AG04450 (cell line): ENCODE results near the gene TNFAIP8L2. TPM values are rescaled to one million over a fixed set of nuclear protein-coding genes. Genes with fewer than 3 reads are reported as not detected.
A peak's percentile ranks its signal among the peaks of the same experiment; 100 is the strongest.

Experiments
- CTCF ChIA-PET: fragments of 300-600, 350-600 bp; formaldehyde crosslinking; extraction: SDS; loops from one replicate; lab custom pipeline; 2022; ENCODE audit warnings: antibody characterized with exemption, inconsistent platforms; lab: Charles Lee
- POLR2A ChIA-PET: fragments of 350-600 bp; formaldehyde crosslinking; extraction: SDS; loops from one replicate; lab custom pipeline; 2021; ENCODE audit warnings: antibody characterized with exemption, inconsistent platforms; lab: Yijun Ruan, JAX
- DNase-seq: peaks from one replicate; pipeline ENCODE4 v3.0.0-alpha.2; 2011; ENCODE audit warnings: low read depth, low spot score
- H3K27ac ChIP-seq: one replicate; pipeline ENCODE4 v1.5.1; 2012; ENCODE audit warnings: low read depth, low read length, control low read depth
- H3K27me3 ChIP-seq: one replicate; pipeline ENCODE4 v1.6.0; 2012; ENCODE audit warnings: low read length; ENCODE audit not compliant: control insufficient read depth, insufficient read depth
- H3K4me3 ChIP-seq: 2 replicates; pipeline ENCODE4 v1.5.1; 2011; ENCODE audit warnings: mild to moderate bottlenecking, low read depth, low read length, control low read depth
- H3K9me3 ChIP-seq: 2 replicates; pipeline ENCODE4 v1.5.1; 2012; ENCODE audit warnings: low read length; ENCODE audit not compliant: control insufficient read depth, insufficient read depth
- polyA plus RNA-seq: library from polyadenylated mRNA; depleted of rRNA; stranded (reverse); fragments of >200 nt; gene quantifications from 2 replicates; pipeline ENCODE4 v1.2.3, GENCODE V29; 2011
- TF ChIP-seq, protein P1 (sequence below): IDR thresholded peaks from 2 replicates; pipeline ENCODE4 v1.5.1; 2011; ENCODE audit warnings: low read depth, low read length, control low read depth, inconsistent platforms

The TNFAIP8L2 gene
- polyA plus RNA-seq, 1 experiment, result not detected

DNA sequence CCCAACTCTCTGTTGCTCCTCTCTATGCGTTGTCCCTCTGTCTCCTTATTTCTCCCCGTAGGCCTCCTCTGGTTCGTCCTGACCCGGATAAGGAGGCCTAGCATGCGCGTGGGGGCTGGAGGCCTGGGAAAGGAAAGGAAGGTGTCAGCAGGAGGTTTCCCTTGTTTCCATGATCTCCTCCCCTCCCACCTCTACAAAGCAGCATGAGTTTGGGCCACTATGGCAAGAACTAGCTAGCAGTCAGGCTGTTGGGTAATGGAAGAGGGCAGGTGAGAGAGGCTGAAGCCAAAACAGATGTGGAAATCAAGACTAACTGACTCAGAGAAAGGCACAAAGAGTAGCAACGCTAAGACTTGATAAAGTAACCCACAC is 9.3 kb upstream of the TNFAIP8L2 start:
- ChIA-PET POLR2A (interaction anchor here (1.0 kb wide), 1 partner anchor 12 kb away, joined by 3 read pairs; no protein-coding TSS in a partner anchor), CTCF (no interaction called here)
- no peak for DNase-seq
- Histone ChIP-seq H3K27ac (no peak overlapping the region), H3K9me3 (peaks cover 2% of the 10 kb centered on the region; the same call in 1 of the 2 replicates), H3K4me3 (peak overlapping the region; percentile 73), H3K27me3 (no peaks in the 10 kb centered on the region)
- TF ChIP-seq, protein P1, sequence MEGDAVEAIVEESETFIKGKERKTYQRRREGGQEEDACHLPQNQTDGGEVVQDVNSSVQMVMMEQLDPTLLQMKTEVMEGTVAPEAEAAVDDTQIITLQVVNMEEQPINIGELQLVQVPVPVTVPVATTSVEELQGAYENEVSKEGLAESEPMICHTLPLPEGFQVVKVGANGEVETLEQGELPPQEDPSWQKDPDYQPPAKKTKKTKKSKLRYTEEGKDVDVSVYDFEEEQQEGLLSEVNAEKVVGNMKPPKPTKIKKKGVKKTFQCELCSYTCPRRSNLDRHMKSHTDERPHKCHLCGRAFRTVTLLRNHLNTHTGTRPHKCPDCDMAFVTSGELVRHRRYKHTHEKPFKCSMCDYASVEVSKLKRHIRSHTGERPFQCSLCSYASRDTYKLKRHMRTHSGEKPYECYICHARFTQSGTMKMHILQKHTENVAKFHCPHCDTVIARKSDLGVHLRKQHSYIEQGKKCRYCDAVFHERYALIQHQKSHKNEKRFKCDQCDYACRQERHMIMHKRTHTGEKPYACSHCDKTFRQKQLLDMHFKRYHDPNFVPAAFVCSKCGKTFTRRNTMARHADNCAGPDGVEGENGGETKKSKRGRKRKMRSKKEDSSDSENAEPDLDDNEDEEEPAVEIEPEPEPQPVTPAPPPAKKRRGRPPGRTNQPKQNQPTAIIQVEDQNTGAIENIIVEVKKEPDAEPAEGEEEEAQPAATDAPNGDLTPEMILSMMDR, result no peak

DNA sequence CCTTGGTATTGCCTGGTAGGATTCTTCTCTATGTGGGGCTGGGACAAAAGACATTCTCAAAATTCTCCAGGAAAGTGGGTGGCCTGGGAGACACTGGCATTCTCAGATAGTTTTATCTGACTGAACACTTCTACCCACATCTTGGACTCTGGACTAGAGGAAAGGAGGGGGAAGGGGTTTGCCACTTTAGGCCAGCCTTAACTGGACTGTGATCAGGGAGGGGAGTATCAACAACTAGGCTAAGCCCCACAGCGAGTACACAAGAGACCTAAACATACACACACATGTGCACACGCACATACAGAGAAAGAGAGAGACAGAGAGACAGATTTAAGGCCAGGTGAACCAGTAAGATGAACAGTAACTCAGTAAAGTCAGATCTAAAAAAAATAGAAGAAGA is 8.8 kb upstream of the TNFAIP8L2 start:
- H3K27me3 ChIP-seq, result no peaks in the 10 kb centered on the region
- H3K4me3 ChIP-seq, result no peak overlapping the region
- no peak for DNase-seq
- no peak overlapping the region for H3K27ac ChIP-seq
- ChIA-PET POLR2A (interaction anchor here (1.0 kb wide), 1 partner anchor 13 kb away, joined by 3 read pairs; no protein-coding TSS in a partner anchor), CTCF (interaction anchor here (1.7 kb wide), 1 partner anchor 48 kb away, joined by 11 read pairs; no protein-coding TSS in a partner anchor)
- TF ChIP-seq, protein P1, result no peak
- peaks cover 2% of the 10 kb centered on the region; the same call in 1 of the 2 replicates for H3K9me3 ChIP-seq

- DNase-seq, result no peak
- H3K4me3 ChIP-seq, result no peak overlapping the region
- H3K9me3 ChIP-seq, result no peaks in the 10 kb centered on the region
- ChIA-PET POLR2A (interaction anchor here (1.4 kb wide), 1 partner anchor 33 kb away, joined by 4 read pairs; the partner anchor contains the start of gene VPS72), CTCF (interaction anchor here (1.4 to 6.5 kb wide), 3 partner anchors 58 to 132 kb away, joined by 3 to 162 read pairs (median 27); no protein-coding TSS in a partner anchor)
- no peak overlapping the region for H3K27ac ChIP-seq
- TF ChIP-seq, protein P1, result no peak
- no peaks in the 10 kb centered on the region for H3K27me3 ChIP-seq
Observed at GRCh38 chr1:151157067-151157531, 650 bp downstream of the TNFAIP8L2 start.

DNA sequence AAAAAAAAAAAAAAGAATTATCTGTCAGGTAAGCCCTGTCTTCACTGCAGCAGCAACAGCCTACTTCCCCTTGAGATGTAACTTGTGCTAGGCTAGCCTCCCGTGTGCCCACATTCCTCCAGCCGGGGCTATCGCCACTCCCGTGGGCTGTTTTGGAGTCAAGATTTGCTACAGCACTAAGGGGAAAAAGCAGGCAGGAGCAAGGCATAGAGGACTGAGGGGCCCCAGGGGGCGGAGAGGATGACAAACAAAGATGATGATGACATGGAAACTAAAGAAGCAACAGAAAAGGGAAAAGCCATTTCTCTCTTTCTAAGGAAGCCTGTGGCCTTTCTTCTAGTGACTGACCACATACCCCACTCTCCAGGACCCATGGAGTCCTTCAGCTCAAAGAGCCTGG is 1.9 kb downstream of the TNFAIP8L2 start:
- POLR2A ChIA-PET, result interaction anchor here (0.6 kb wide), 1 partner anchor 76 kb away, joined by 4 read pairs; no protein-coding TSS in a partner anchor

DNA sequence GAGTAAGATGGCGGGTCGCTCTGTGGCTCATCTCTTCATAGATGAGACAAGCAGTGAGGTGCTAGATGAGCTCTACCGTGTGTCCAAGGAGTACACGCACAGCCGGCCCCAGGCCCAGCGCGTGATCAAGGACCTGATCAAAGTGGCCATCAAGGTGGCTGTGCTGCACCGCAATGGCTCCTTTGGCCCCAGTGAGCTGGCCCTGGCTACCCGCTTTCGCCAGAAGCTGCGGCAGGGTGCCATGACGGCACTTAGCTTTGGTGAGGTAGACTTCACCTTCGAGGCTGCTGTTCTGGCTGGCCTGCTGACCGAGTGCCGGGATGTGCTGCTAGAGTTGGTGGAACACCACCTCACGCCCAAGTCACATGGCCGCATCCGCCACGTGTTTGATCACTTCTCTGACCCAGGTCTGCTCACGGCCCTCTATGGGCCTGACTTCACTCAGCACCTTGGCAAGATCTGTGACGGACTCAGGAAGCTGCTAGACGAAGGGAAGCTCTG is 2.4 kb downstream of the TNFAIP8L2 start:
- Histone ChIP-seq H3K27me3 (no peaks in the 10 kb centered on the region), H3K4me3 (no peak overlapping the region), H3K9me3 (no peaks in the 10 kb centered on the region), H3K27ac (no peak overlapping the region)
- no peak for DNase-seq
- CTCF ChIA-PET, result interaction anchor here (6.5 kb wide), 1 partner anchor 59 kb away, joined by 162 read pairs; no protein-coding TSS in a partner anchor
- POLR2A ChIA-PET, result no interaction called here
- TF ChIP-seq, protein P1, result no peak

More for the DNA sequence above, 1.9 kb downstream of the TNFAIP8L2 start:
- Histone ChIP-seq H3K27me3 (no peaks in the 10 kb centered on the region), H3K4me3 (no peak overlapping the region), H3K27ac (no peak overlapping the region), H3K9me3 (no peaks in the 10 kb centered on the region)
- DNase-seq, result no peak
- TF ChIP-seq, protein P1, result no peak
- CTCF ChIA-PET, result interaction anchor here (0.6 to 6.5 kb wide), 2 partner anchors 38 to 59 kb away, joined by 6 to 162 read pairs; no protein-coding TSS in a partner anchor
